A673 (cell line): ENCODE results near the gene TPK1.

Experiments used
- EZH2 ChIP-seq: fragments of 200-600 bp; sonication (generic); IDR thresholded peaks from 2 replicates; pipeline ENCODE4 v1.6.1; 2017; ENCODE audit warnings: borderline replicate concordance, low read depth, mild to moderate bottlenecking, mixed read lengths, antibody characterized with exemption, low read length; ENCODE audit not compliant: poor library complexity, severe bottlenecking
- TF ChIP-seq, protein P1 (sequence below): fragments of 300-800, 200-600 bp; sonication (generic); conservative IDR thresholded peaks from 2 replicates; pipeline ENCODE4 v1.5.1; 2017; ENCODE audit warnings: low read depth, mild to moderate bottlenecking, antibody characterized with exemption, low read length, moderate library complexity, mixed read lengths

- TF ChIP-seq, protein P1, sequence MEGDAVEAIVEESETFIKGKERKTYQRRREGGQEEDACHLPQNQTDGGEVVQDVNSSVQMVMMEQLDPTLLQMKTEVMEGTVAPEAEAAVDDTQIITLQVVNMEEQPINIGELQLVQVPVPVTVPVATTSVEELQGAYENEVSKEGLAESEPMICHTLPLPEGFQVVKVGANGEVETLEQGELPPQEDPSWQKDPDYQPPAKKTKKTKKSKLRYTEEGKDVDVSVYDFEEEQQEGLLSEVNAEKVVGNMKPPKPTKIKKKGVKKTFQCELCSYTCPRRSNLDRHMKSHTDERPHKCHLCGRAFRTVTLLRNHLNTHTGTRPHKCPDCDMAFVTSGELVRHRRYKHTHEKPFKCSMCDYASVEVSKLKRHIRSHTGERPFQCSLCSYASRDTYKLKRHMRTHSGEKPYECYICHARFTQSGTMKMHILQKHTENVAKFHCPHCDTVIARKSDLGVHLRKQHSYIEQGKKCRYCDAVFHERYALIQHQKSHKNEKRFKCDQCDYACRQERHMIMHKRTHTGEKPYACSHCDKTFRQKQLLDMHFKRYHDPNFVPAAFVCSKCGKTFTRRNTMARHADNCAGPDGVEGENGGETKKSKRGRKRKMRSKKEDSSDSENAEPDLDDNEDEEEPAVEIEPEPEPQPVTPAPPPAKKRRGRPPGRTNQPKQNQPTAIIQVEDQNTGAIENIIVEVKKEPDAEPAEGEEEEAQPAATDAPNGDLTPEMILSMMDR: no peak
- TF ChIP-seq EZH2: no peak
These were observed 251.1 kb downstream of the TPK1 start for GRCh38 chr7:144584726-144585125.
